Sigmoid colon (tissue), 7 donors: Measurements from ENCODE around the gene CCDC192. TPM values are rescaled to one million over a fixed set of nuclear protein-coding genes. Genes with fewer than 3 reads are reported as not detected.

Experiments used
- DNase-seq: peaks from one replicate; pipeline ENCODE4 v3.0.0-alpha.2; 2019
- H3K27ac ChIP-seq, 4 donors: fragments of 200-600 bp; sonication (generic); one replicate each; pipeline ENCODE4 v1.5.1; 2016 to 2019; ENCODE audit warnings: mild to moderate bottlenecking in 1 of 4
- H3K27me3 ChIP-seq, 3 donors: fragments of 200-600 bp; sonication (generic); one replicate each; pipeline ENCODE4 v1.5.1; 2019; ENCODE audit warnings: mild to moderate bottlenecking in 1 of 3
- H3K36me3 ChIP-seq, 4 donors: fragments of 200-600 bp; sonication (generic); one replicate each; pipeline ENCODE4 v1.5.1; 2016 to 2019
- H3K4me1 ChIP-seq, 4 donors: fragments of 200-600 bp; sonication (generic); one replicate each; pipeline ENCODE4 v1.5.1; 2017 to 2019
- H3K4me3 ChIP-seq, 4 donors: fragments of 200-600 bp; sonication (generic); one replicate each; pipeline ENCODE4 v1.5.1; 2017 to 2019; ENCODE audit warnings: mild to moderate bottlenecking in 2 of 4, moderate library complexity in 1 of 4
- H3K9me3 ChIP-seq, 4 donors: fragments of 200-600 bp in 3 of 4; sonication (generic) in 3 of 4; one replicate each; pipeline versions ENCODE4 v1.5.1 to v1.6.1; 2013 to 2019
- CTCF ChIP-seq, 4 experiments: fragments of 450-650 bp in 3 of 4; fragments of 200-600 bp in 1 of 4; IDR thresholded peaks; one replicate each; pipeline ENCODE4 v1.5.1; 2016 to 2019; ENCODE audit warnings: antibody characterized with exemption in 4 of 4, mild to moderate bottlenecking in 3 of 4, moderate library complexity in 2 of 4
- EP300 ChIP-seq, 4 donors: sonication (generic); formaldehyde crosslinking; IDR thresholded peaks; one replicate each; pipeline ENCODE4 v1.6.1; 2017; ENCODE audit warnings: antibody characterized with exemption in 4 of 4
- POLR2A ChIP-seq, 2 donors: fragments of 450-650 bp; IDR thresholded peaks; one replicate each; pipeline ENCODE4 v1.6.1; 2016; ENCODE audit warnings: antibody characterized with exemption in 2 of 2, mild to moderate bottlenecking in 2 of 2, moderate library complexity in 2 of 2
- POLR2AphosphoS5 ChIP-seq, 4 donors: sonication (generic); formaldehyde crosslinking; IDR thresholded peaks; one replicate each; pipeline ENCODE4 v1.6.1; 2017; ENCODE audit warnings: antibody characterized with exemption in 4 of 4
- WGBS, 2 donors: extraction: QIAGEN DNeasy Blood & Tissue Kit; methylation state at CpG; one replicate each; pipeline ENCODE4 v1.1.7; 2013; 5-methylcytosine and 5-hydroxymethylcytosine counted together
- intact Hi-C: fragments of 100-400 bp; cut with DNase I; formaldehyde crosslinking; loops from one replicate; pipeline ENCODE4 v1.15.1; 2023
- polyA plus RNA-seq, 3 donors: library from polyadenylated mRNA; stranded (reverse); fragments of 200-250 nt; gene quantifications; one replicate each; pipeline ENCODE4 v1.2.3, GENCODE V29; 2013
- total RNA-seq, 4 donors: library from RNA; depleted of rRNA; stranded (reverse); fragments of >200 nt; gene quantifications; one replicate each; pipeline ENCODE4 v1.1.0, GENCODE V29; 2016
- donor health status: healthy with polysubstance abuse.
- donor health status: Bipolar disorder and iron deficiency.
- donor health status: healthy.

The CCDC192 gene
- total and polyA plus RNA-seq, 7 donors: 0.36 to 2.4 TPM; not detected in 5

GRCh38 chr5:127963931-127964330 is 260.7 kb downstream of the CCDC192 start:
- no peak for DNase-seq
- no peak overlapping the region for H3K4me3 ChIP-seq
- TF ChIP-seq POLR2A (IDR thresholded peaks at IDR 0.05) (no peak), POLR2AphosphoS5 (IDR thresholded peaks at IDR 0.05) (no peak), CTCF (IDR thresholded peaks at IDR 0.05) (no peak), EP300 (IDR thresholded peaks at IDR 0.05) (no peak)
- WGBS, 2 donors: 91% methylated on average over 3 of the region's 3 CpGs
- intact Hi-C loops: no loop called here
- H3K4me1 ChIP-seq: peaks cover 0 to 25% (median 18%) of the 10 kb centered on the region in 4 donors
- H3K9me3 ChIP-seq: no peaks in the 10 kb centered on the region
- peaks cover 0 to 8% (median 0%) of the 10 kb centered on the region in 4 donors for H3K36me3 ChIP-seq
- H3K27me3 ChIP-seq: no peaks in the 10 kb centered on the region
- H3K27ac ChIP-seq: no peak overlapping the region

GRCh38 chr5:127967323-127967982 is 264.3 kb downstream of the CCDC192 start:
- H3K27me3 ChIP-seq: no peaks in the 10 kb centered on the region
- no peak overlapping the region for H3K4me3 ChIP-seq
- H3K4me1 ChIP-seq: no peaks in the 10 kb centered on the region
- H3K36me3 ChIP-seq: peaks cover 0 to 8% (median 0%) of the 10 kb centered on the region in 4 donors
- intact Hi-C loops: no loop called here
- no peak for DNase-seq
- 96 to 97% methylated on average over 3 of the region's 3 CpGs for WGBS, 2 donors
- no peak overlapping the region for H3K27ac ChIP-seq
- H3K9me3 ChIP-seq: no peaks in the 10 kb centered on the region
- TF ChIP-seq EP300 (IDR thresholded peaks at IDR 0.05) (no peak), POLR2A (IDR thresholded peaks at IDR 0.05) (no peak), POLR2AphosphoS5 (IDR thresholded peaks at IDR 0.05) (no peak), CTCF (IDR thresholded peaks at IDR 0.05) (no peak)

- Histone ChIP-seq H3K4me3 (no peak overlapping the region), H3K27me3 (no peaks in the 10 kb centered on the region), H3K4me1 (no peaks in the 10 kb centered on the region), H3K9me3 (no peaks in the 10 kb centered on the region), H3K36me3 (peaks cover 0 to 8% (median 0%) of the 10 kb centered on the region in 4 donors), H3K27ac (no peak overlapping the region)
- no peak for DNase-seq
- WGBS, 2 donors: 100% methylated on average over 1 of the region's 1 CpG
- TF ChIP-seq POLR2A (IDR thresholded peaks at IDR 0.05) (no peak), EP300 (IDR thresholded peaks at IDR 0.05) (no peak), POLR2AphosphoS5 (IDR thresholded peaks at IDR 0.05) (no peak), CTCF (IDR thresholded peaks at IDR 0.05) (no peak)
- intact Hi-C loops: no loop called here
Measured at GRCh38 chr5:127967983-127968592, 264.9 kb downstream of the CCDC192 start.

GRCh38 chr5:127969002-127969401 is 265.8 kb downstream of the CCDC192 start:
- 76 to 85% methylated on average over 3 of the region's 3 CpGs for WGBS, 2 donors
- H3K4me3 ChIP-seq: no peak overlapping the region
- no peak for TF ChIP-seq POLR2AphosphoS5 (IDR thresholded peaks at IDR 0.05)
- TF ChIP-seq CTCF (IDR thresholded peaks at IDR 0.05): no peak
- no peak for TF ChIP-seq POLR2A (IDR thresholded peaks at IDR 0.05)
- no peak for TF ChIP-seq EP300 (IDR thresholded peaks at IDR 0.05)
- intact Hi-C loops: no loop called here
- no peaks in the 10 kb centered on the region for H3K4me1 ChIP-seq
- H3K27me3 ChIP-seq: no peaks in the 10 kb centered on the region
- no peaks in the 10 kb centered on the region for H3K9me3 ChIP-seq
- peaks cover 0 to 8% (median 0%) of the 10 kb centered on the region in 4 donors for H3K36me3 ChIP-seq
- no peak overlapping the region for H3K27ac ChIP-seq
- DNase-seq: no peak
